GM21381 (cell line): Measurements from ENCODE around the gene UGT1A7.

Experiments used
- ATAC-seq: cut with Tn5 transposase; IDR thresholded peaks from one replicate; pipeline ENCODE4 v1.9.1; 2021; ENCODE audit warnings: mild to moderate bottlenecking, moderate library complexity; ENCODE audit not compliant: unreplicated experiment

Gene UGT1A7

DNA sequence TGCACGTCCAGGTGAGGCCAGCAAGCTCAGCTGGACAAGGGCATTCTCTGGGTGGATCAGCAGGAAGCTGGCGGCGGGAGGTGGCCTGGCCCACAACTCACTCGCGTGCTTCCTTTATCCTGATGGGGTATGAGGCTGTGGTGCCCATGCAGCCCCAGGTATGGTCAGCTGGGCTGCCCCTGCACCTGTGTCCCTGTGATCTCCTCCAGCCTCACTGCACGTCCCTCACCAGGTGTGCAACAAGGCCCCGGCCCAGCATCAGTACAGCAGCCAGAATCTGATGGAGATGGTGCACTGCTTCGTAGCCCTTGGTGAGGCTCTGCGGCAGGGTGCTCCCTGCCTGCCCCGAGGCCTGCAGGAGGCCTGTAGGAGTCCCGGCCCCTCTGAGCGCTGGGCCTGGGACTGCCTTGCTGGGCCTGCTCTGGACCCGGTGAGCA lies 114.1 kb downstream of the UGT1A7 start:
- ATAC-seq = no peak

- ATAC-seq = no peak
Measured at GRCh38 chr2:233796254-233796653, 114.6 kb downstream of the UGT1A7 start.

- no peak for ATAC-seq
Measured at GRCh38 chr2:233798335-233799086, 116.8 kb downstream of the UGT1A7 start.

DNA sequence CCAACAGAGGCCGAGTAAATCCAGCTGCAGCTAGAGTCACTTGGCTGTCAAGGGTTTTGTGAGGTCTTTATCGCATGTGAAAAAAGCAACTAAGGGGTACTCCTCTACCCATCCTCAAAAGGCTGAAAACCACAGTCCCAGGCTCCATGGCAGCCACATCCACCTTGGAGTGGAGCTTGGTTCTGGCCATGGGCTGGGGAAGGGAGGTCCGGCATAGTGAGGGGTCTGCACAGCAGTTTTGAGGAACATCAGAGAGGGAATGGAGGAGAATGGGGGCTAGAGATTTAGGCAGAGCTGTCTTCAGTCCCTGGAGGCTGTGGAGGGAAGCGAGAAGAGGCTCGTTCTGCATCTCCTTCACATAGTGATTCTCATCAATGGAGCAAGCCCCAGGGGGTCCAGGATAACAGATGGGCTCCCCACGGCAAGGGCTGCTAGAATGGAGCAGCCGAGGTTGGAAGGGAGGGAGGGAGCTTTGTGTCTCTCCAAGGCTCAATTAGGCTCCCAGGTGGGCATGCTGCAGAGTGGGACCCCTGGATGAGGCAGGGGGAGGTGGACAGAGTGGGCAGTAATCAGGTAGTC lies 117.5 kb downstream of the UGT1A7 start:
- ATAC-seq = no peak

GRCh38 chr2:233799716-233800115 lies 118.0 kb downstream of the UGT1A7 start:
- no peak for ATAC-seq

DNA sequence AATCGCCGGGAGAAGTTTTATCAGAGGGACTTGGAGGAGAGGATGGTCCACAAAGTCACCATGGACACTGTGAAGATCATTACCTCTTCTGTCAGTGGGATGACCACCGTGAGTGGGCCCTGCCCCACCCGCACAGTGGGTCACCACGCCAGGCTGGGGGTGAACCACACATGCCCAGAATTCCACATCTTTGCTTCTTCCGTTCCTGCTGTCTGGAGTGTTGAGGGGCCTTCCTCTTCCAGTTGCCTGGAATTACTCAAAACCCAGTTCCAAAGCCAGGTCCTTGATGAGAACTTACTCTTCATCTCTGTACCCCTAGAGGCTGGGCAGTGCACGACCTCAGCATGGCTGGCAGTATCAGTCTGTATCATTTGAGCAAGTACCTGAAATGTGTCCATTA lies 118.5 kb downstream of the UGT1A7 start:
- no peak for ATAC-seq

DNA sequence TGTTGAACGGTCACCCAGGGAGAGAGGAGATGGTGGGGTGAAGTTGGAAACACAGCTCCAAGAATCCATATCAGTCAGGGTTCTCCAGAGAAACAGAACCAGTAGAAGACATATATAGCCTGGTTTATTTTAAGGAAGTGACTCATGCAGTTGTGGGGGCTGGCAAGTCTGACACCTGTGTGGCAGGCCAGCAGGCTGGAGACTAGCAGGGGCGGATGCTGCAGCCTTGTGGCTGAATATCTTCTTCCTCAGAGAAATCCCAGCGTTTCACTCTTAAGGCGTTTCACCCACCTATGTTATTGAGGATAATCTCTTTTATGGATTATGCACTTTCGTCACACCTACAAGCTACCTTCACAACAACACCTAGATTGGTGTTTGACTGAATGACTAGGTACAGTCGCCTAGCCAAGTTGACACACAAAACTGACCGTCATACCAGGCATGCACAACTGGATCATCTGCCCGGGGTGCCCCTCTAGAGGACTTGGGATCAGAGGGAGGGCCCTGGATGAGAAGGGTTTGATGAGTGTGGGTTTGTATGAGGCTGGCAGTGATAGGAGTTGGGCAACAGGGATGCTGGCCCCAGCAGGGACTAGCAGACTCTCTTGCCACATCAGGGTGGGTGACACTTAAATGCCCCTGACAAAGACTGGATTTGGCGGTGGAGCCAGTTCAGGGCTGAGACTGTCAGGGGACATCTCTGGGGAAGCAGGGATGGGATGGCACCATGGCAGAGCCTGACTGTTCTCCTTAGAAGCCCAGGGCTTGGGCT lies 119.8 kb downstream of the UGT1A7 start:
- ATAC-seq = no peak

DNA sequence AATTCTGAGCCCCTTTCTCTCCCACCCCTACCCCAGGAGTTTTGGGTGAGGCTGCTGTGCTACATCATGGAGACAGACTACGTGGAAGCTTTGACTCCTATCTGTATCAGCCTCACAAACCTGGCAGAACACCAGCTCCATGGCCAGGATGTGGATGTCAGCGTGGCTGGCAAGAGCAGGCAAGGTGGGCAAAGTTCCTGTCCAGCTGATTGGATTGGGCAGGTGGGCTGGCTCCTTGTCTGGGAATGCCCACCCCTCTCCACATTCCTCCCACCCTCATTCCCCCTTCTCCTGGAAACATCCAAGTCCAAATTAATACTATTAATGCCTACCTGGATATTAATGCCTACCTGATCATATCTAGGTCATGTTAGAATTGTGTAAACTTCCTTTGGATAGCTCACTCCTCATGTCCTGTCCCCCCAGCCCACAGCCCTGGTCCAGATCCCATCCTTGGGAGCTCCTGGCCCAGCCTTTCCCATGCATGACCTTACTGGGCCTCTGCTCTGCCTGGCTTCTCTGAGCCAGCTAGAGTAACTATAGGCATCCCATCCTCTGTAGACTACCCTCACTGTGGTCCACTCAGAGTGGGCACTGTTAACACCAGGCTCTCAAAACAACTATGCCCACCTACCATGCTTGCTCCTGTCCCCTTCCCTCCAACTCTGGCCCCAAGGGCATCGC lies 120.6 kb downstream of the UGT1A7 start:
- no peak for ATAC-seq

DNA sequence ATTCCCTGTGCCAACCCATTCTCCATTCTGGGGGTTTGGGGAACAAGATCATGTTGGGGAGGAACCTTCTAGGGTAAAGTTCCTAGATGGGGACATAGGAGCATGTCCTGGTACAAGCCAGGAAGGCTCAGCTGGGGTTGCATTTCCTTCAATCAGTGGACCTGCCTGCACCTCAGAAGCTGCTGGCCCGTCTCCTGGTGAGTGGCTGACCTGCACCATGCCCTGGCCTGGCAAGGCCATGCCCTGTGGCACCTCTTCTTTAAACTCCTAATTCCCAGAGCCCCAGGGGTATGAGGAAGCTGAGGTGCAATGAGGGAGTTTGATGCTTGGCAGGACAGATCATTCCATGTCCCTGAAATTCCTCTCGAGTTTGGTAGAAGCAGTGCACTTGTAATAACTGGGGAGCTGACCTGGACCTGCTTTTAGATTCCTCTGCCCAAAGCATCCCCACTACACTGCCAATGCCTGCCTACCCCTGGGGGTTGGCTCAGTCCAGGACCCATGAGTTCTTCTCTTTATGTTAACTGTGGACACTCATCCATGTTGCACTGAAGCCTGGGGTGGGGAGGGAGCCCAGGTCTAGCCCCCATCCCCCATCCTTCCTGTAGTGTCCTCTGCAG lies 121.7 kb downstream of the UGT1A7 start:
- no peak for ATAC-seq

DNA sequence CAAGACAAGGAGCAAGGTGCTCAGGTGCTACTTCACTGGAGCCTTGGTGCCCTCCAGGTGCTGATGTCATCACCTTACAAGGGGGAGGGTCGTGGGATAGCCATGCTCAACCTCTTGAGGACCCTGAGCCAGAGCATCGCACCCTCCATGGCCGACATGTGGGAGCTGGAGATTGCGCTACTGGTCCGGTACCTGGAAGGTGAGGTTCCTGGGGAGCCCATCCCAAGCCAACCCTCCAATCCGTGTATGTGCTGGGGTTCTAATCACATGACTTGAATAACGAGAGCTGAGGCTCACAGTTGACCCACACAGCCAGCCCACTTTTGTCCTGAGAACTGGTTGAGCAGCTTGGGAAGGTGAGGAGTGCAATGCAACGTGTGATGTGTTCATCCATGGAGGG lies 122.3 kb downstream of the UGT1A7 start:
- no peak for ATAC-seq

GRCh38 chr2:233807215-233807865 lies 125.6 kb downstream of the UGT1A7 start:
- ATAC-seq = no peak

GRCh38 chr2:233807966-233808935 lies 126.5 kb downstream of the UGT1A7 start:
- ATAC-seq = no peak

DNA sequence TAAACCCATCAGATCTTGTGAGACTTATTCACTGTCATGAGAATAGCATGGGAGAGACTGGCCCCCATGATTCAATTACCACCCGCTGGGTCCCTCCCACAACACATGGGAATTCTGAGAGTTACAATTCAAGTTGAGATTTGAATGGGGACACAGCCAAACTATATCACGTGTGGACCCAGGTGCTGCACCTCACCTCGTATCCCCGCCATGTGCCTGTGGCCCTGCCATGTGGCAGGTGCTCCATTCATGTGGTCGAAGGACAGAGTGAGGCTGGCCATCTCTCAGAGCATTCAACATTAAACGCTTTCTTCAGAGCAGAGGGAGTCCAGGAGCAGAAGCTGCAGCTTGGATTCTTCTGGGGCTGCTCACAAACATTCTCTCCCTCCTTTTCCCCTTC lies 128.7 kb downstream of the UGT1A7 start:
- no peak for ATAC-seq

DNA sequence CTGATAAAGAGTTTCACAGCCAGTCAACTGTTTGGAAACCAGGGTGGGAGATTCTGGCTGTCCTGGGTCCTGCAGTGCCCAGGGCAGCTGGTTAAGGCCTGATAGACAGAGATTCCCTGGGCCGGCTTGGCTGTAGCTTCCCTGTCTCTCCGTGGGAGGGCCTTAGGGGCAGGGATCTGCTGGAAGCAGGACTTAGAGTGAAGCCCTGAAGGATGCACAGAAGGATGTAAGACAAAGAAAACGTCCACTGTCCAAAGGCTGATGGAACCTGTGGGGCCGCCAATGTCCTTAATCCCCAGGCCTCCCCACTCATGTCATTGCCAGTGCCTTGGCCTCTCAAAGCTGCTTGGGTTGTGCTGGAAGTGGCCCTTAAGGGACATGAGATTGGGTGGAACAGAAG lies 129.4 kb downstream of the UGT1A7 start:
- no peak for ATAC-seq

DNA sequence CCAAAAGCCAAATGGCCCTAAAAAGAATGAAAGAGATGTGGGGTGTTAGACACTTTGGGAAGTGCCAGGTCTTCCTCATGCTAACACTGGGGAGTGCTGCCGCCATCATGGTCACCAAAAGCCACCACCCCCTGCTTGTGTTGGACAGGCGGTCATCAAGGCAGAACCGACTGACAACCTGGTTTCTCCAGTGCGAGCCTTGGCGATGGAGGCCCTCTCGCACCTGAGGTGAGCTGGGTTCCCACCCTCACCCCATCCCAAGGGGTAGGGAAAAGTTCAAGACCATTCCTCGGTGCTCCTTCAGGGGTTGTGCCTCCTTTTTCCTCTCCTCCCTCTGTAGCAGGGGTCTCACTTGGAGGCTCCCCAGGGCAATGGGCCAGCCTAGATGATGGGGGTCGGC lies 130.0 kb downstream of the UGT1A7 start:
- ATAC-seq = no peak

DNA sequence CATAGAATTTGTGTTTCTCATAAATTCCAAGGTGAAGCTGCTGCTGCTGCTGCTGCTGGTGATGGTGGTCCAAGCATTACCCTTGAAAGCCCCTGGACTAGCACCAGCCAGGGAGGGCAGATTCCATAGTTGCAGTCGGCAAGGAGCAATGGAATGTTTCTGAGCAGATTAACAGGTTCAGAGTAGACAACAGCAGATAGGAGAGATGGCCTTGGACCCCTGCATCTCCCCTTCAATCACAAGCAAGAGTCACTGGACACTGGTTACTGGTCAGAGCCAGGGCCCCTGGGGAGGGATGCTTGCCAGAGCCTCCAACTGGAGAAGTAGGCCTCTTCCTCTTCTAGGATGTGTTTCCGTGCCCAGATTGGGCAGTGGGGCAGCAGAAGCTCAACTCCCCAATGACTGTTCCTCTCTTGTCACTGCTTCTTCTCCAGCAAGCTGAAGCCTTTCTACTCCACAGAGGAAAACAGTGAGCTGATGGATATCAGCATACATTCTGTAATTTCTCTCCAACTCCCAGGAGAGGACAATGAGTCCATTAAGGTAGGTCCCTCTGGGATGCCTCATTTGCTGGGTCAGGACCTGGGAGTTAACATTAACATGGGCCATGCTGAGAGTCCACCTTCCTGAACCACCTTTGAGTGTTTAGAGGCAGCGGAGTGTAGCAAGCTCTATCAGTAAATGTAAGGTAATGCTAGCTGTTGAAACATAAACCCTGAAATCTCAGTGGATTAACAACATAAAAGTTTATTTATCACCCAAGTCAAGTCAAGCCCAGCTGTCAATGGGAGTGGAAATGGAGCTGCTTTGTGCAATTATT lies 131.7 kb downstream of the UGT1A7 start:
- no peak for ATAC-seq

GRCh38 chr2:233814056-233814835 lies 132.5 kb downstream of the UGT1A7 start:
- no peak for ATAC-seq

DNA sequence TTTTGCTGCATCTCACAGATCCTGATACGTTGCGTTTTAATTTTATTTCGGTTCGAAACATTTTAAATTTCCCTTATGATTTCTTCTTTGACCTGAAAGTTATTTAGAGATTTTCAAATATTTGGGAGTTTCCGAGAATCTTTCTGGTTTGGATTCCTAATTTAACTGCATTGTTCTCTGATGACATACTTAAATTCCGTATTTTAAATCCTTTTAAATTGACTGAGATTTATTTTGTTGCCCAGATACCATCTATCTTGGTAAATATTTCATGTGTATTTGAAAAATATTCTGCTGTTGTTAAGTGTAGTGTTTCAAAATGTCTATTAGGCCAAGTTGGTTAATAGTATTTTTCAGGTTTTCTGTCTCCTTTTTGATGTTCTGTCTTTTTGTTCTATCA lies 134.2 kb downstream of the UGT1A7 start:
- ATAC-seq = no peak
